H9 (cell line): ENCODE data around the gene TMTC2. TPM values are rescaled to one million over a fixed set of nuclear protein-coding genes. Genes with fewer than 3 reads are reported as not detected.

Source experiments
- DNase-seq: peaks from one replicate; pipeline ENCODE4 v3.0.0-alpha.2; 2017
- H2AFZ ChIP-seq: one replicate; pipeline ENCODE4 v1.6.1; 2013; ENCODE audit warnings: mild to moderate bottlenecking, low read length, control low read depth, moderate library complexity
- H2AK5ac ChIP-seq: 2 replicates; pipeline ENCODE4 v1.6.1; 2013; ENCODE audit warnings: low read length, control low read depth, mixed read lengths; ENCODE audit not compliant: insufficient read length
- H2BK120ac ChIP-seq: one replicate; pipeline ENCODE4 v1.6.1; 2013; ENCODE audit warnings: low read depth, mild to moderate bottlenecking, low read length, control low read depth, inconsistent platforms; ENCODE audit not compliant: poor library complexity, severe bottlenecking
- H2BK12ac ChIP-seq: 2 replicates; pipeline ENCODE4 v1.6.1; 2013; ENCODE audit warnings: low read length, control low read depth, mixed read lengths, low read depth; ENCODE audit not compliant: insufficient read length
- H2BK15ac ChIP-seq: 2 replicates; pipeline ENCODE4 v1.6.1; 2013; ENCODE audit warnings: low read depth, low read length, control low read depth
- H2BK20ac ChIP-seq: one replicate; pipeline ENCODE4 v1.6.1; 2013; ENCODE audit warnings: low read depth, mild to moderate bottlenecking, low read length, control low read depth, inconsistent platforms; ENCODE audit not compliant: poor library complexity, severe bottlenecking
- H2BK5ac ChIP-seq: 2 replicates; pipeline ENCODE4 v1.6.1; 2013; ENCODE audit warnings: low read length, control low read depth, mixed read lengths; ENCODE audit not compliant: insufficient read length
- H3K14ac ChIP-seq: 2 replicates; pipeline ENCODE4 v1.6.1; 2013; ENCODE audit warnings: low read length, control low read depth; ENCODE audit not compliant: insufficient read depth
- H3K18ac ChIP-seq: 2 replicates; pipeline ENCODE4 v1.6.1; 2013; ENCODE audit warnings: low read depth, mild to moderate bottlenecking, mixed read lengths, low read length, control low read depth; ENCODE audit not compliant: insufficient read length
- H3K23ac ChIP-seq: 2 replicates; pipeline ENCODE4 v1.6.1; 2013; ENCODE audit warnings: low read length, control low read depth, mixed read lengths, low read depth; ENCODE audit not compliant: insufficient read length
- H3K23me2 ChIP-seq: 2 replicates; pipeline ENCODE4 v1.6.1; 2013; ENCODE audit warnings: low read depth, mild to moderate bottlenecking, mixed read lengths, low read length, control low read depth; ENCODE audit not compliant: insufficient read length, poor library complexity, severe bottlenecking
- H3K27ac ChIP-seq: 2 replicates; pipeline ENCODE4 v1.5.1; 2013; ENCODE audit warnings: low read length, control low read depth, mixed read lengths, low read depth; ENCODE audit not compliant: insufficient read length
- H3K27me3 ChIP-seq: 2 replicates; pipeline ENCODE4 v1.6.1; 2013; ENCODE audit warnings: low read length, control low read depth, inconsistent platforms; ENCODE audit not compliant: insufficient read depth
- H3K4ac ChIP-seq: 2 replicates; pipeline ENCODE4 v1.6.1; 2013; ENCODE audit warnings: low read depth, mild to moderate bottlenecking, control low read depth, inconsistent platforms, low read length, moderate library complexity
- H3K4me1 ChIP-seq: 2 replicates; pipeline ENCODE4 v1.6.1; 2013; ENCODE audit warnings: low read length, control low read depth, inconsistent platforms; ENCODE audit not compliant: insufficient read depth
- H3K4me2 ChIP-seq: 2 replicates; pipeline ENCODE4 v1.6.1; 2013; ENCODE audit warnings: low read length, control low read depth, mixed read lengths; ENCODE audit not compliant: insufficient read length, insufficient read depth
- H3K56ac ChIP-seq: 2 replicates; pipeline ENCODE4 v1.6.1; 2013; ENCODE audit warnings: low read depth, mild to moderate bottlenecking, mixed read lengths, low read length, control low read depth; ENCODE audit not compliant: insufficient read length
- H3K79me1 ChIP-seq: 2 replicates; pipeline ENCODE4 v1.6.1; 2013; ENCODE audit warnings: low read depth, mild to moderate bottlenecking, moderate library complexity, low read length, control low read depth, inconsistent platforms; ENCODE audit not compliant: insufficient read depth, poor library complexity, severe bottlenecking
- H3K79me2 ChIP-seq: 2 replicates; pipeline ENCODE4 v1.6.1; 2013; ENCODE audit warnings: low read length, control low read depth, inconsistent platforms; ENCODE audit not compliant: insufficient read depth
- H3K9ac ChIP-seq: 2 replicates; pipeline ENCODE4 v1.6.1; 2013; ENCODE audit warnings: low read length, control low read depth, mixed read lengths; ENCODE audit not compliant: insufficient read length; ENCODE audit errors: extremely low read depth
- H3K9me3 ChIP-seq: one replicate; pipeline ENCODE4 v1.6.1; 2013; ENCODE audit warnings: low read depth, low read length, inconsistent platforms; ENCODE audit not compliant: control insufficient read depth
- H3T11ph ChIP-seq: one replicate; pipeline ENCODE4 v1.6.1; 2013; ENCODE audit warnings: mild to moderate bottlenecking, low read length, control low read depth, inconsistent platforms
- H4K20me1 ChIP-seq: one replicate; pipeline ENCODE4 v1.6.1; 2013; ENCODE audit not compliant: control insufficient read depth, insufficient read length, insufficient read depth
- H4K5ac ChIP-seq: 2 replicates; pipeline ENCODE4 v1.6.1; 2013; ENCODE audit warnings: low read depth, mild to moderate bottlenecking, mixed read lengths, low read length, control low read depth; ENCODE audit not compliant: insufficient read length
- H4K8ac ChIP-seq: replicated peaks from 2 replicates; pipeline ENCODE4 v1.6.1; 2013; ENCODE audit warnings: low read length, control low read depth, mixed read lengths, low read depth; ENCODE audit not compliant: insufficient read length
- H4K91ac ChIP-seq: 2 replicates; pipeline ENCODE4 v1.6.1; 2013; ENCODE audit warnings: low read depth, mild to moderate bottlenecking, moderate library complexity, mixed read lengths, low read length, control low read depth; ENCODE audit not compliant: insufficient read length
- H3K27ac Mint-ChIP-seq, 3 experiments: 2 replicates in 2 of 3; 3 replicates in 1 of 3; pipeline ENCODE4 v1.8.0; 2020 to 2021; ENCODE audit warnings: mixed read lengths in 3 of 3, mild to moderate bottlenecking in 1 of 3, moderate library complexity in 1 of 3
- H3K27me3 Mint-ChIP-seq: 2 replicates; pipeline ENCODE4 v1.8.0; 2021; ENCODE audit warnings: low read depth, mild to moderate bottlenecking, moderate library complexity, mixed read lengths
- H3K36me3 Mint-ChIP-seq, 3 experiments: 2 replicates in 2 of 3; 3 replicates in 1 of 3; pipeline ENCODE4 v1.8.0; 2020 to 2021; ENCODE audit warnings: low read depth in 3 of 3, mixed read lengths in 3 of 3; ENCODE audit not compliant: insufficient read depth in 1 of 3
- H3K4me1 Mint-ChIP-seq, 2 experiments: 2 replicates each; pipeline ENCODE4 v1.8.0; 2020; ENCODE audit warnings: mixed read lengths in 2 of 2
- H3K4me3 Mint-ChIP-seq, 2 experiments: 2 replicates in 1 of 2; 3 replicates in 1 of 2; pipeline ENCODE4 v1.8.0; 2020 to 2021; ENCODE audit warnings: mild to moderate bottlenecking in 2 of 2, mixed read lengths in 2 of 2, moderate library complexity in 1 of 2
- H3K9me3 Mint-ChIP-seq, 2 experiments: 2 replicates in 1 of 2; 3 replicates in 1 of 2; pipeline ENCODE4 v1.8.0; 2020; ENCODE audit warnings: mild to moderate bottlenecking in 2 of 2, mixed read lengths in 2 of 2, moderate library complexity in 1 of 2
- CTCF ChIP-seq: fragments of 200-600 bp; sonication (generic); conservative IDR thresholded peaks from 3 replicates; pipeline ENCODE4 v1.8.0; 2021; ENCODE audit warnings: antibody characterized with exemption, mild to moderate bottlenecking
- WGBS: extraction: QIAGEN DNeasy Blood & Tissue Kit; methylation state at CpG from one replicate; pipeline ENCODE4 v1.1.7; 2013; ENCODE audit warnings: missing lambda C conversion rate, low lambda C conversion rate, mixed read lengths; ENCODE audit not compliant: insufficient read length; ENCODE audit errors: extremely low coverage; 5-methylcytosine and 5-hydroxymethylcytosine counted together
- total RNA-seq: library from RNA; stranded (reverse); gene quantifications from 2 replicates; pipeline ENCODE4 v1.2.1, GENCODE V29; 2021

Gene TMTC2
- total RNA-seq, 1 experiment from 2014 or later: 3.1 TPM

DNA sequence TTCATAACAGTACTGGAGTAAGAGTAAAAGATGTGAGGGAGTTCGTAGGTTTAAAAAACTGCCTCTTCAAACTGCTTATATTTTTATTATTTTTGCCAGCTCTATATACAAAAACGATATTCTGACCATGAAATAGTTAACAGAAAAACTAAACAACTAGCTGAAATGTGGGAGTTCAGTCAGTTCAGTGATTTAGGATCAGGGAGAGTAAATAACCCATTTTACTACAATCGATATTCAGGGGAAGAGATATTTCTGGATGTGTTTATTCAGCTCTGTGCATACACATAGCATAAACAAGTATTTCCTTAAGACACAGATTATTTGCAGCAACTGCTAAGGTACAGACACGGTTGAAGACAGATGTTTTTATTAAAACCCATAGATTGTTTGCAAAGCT lies 470.9 kb downstream of the TMTC2 start:
- WGBS: no CpG with 5 or more reads among the region's 4 CpGs
- Histone ChIP-seq H3K18ac (no peak overlapping the region), H3T11ph (no peak overlapping the region)

More for the DNA sequence above, 470.9 kb downstream of the TMTC2 start:
- Histone ChIP-seq H3K79me2 (no peaks in the 10 kb centered on the region), H2BK15ac (no peak overlapping the region), H4K5ac (no peak overlapping the region), H4K20me1 (no peaks in the 10 kb centered on the region), H3K27me3 (no peaks in the 10 kb centered on the region), H3K23me2 (no peaks in the 10 kb centered on the region), H2AK5ac (no peak overlapping the region), H3K56ac (no peak overlapping the region), H3K9ac (no peak overlapping the region), H3K23ac (no peak overlapping the region), H2BK5ac (no peak overlapping the region), H3K14ac (no peak overlapping the region), H3K4ac (no peak overlapping the region), H4K91ac (no peak overlapping the region), H4K8ac (no peak overlapping the region), H2AFZ (no peak overlapping the region), H3K9me3 (no peaks in the 10 kb centered on the region), H2BK120ac (no peak overlapping the region), H3K27ac (no peak overlapping the region), H3K4me2 (no peak overlapping the region), H3K4me1 (no peaks in the 10 kb centered on the region), H2BK20ac (no peak overlapping the region), H3K79me1 (no peaks in the 10 kb centered on the region), H2BK12ac (no peak overlapping the region)
- Mint-ChIP-seq H3K9me3 (no peaks in the 10 kb centered on the region; a peak in 2 of 5 replicates), H3K36me3 (no peaks in the 10 kb centered on the region), H3K4me1 (peaks cover 5 to 6% of the 10 kb centered on the region in 2 experiments), H3K27me3 (no peaks in the 10 kb centered on the region), H3K27ac (no peak overlapping the region), H3K4me3 (no peak overlapping the region)
- no peak for DNase-seq
- no peak for TF ChIP-seq CTCF
